AG20443 (cell line): ENCODE results near the gene SYDE1.

Experiments used
- DNase-seq: peaks from one replicate; pipeline ENCODE4 v3.0.0; 2012; ENCODE audit warnings: low spot score, mixed read lengths

The SYDE1 gene

GRCh38 chr19:15124572-15125231 is 17.5 kb downstream of the SYDE1 start:
- no peak for DNase-seq

- peak; percentile 100 for DNase-seq
Measured at GRCh38 chr19:15125232-15126067, 18.2 kb downstream of the SYDE1 start.

- no peak for DNase-seq
Measured at GRCh38 chr19:15126131-15126910, 19.1 kb downstream of the SYDE1 start.

GRCh38 chr19:15128162-15128770 is 21.1 kb downstream of the SYDE1 start:
- no peak for DNase-seq

- DNase-seq = no peak
Measured at GRCh38 chr19:15129856-15130585, 22.8 kb downstream of the SYDE1 start.

GRCh38 chr19:15136234-15136954 is 29.2 kb downstream of the SYDE1 start:
- no peak for DNase-seq

- no peak for DNase-seq
Measured at GRCh38 chr19:15137777-15138176, 30.6 kb downstream of the SYDE1 start.

- no peak for DNase-seq
Measured at GRCh38 chr19:15138427-15138826, 31.2 kb downstream of the SYDE1 start.

GRCh38 chr19:15141143-15141542 is 33.9 kb downstream of the SYDE1 start:
- DNase-seq = no peak

- DNase-seq = no peak
Measured at GRCh38 chr19:15142313-15142712, 35.1 kb downstream of the SYDE1 start.

- DNase-seq = no peak
Measured at GRCh38 chr19:15144046-15144646, 36.9 kb downstream of the SYDE1 start.

GRCh38 chr19:15147090-15147489 is 39.9 kb downstream of the SYDE1 start:
- no peak for DNase-seq

- DNase-seq = no peak
Measured at GRCh38 chr19:15149737-15150136, 42.5 kb downstream of the SYDE1 start.

- peak; percentile 49 for DNase-seq
Measured at GRCh38 chr19:15154002-15154612, 46.9 kb downstream of the SYDE1 start.

GRCh38 chr19:15155296-15155695 is 48.1 kb downstream of the SYDE1 start:
- no peak for DNase-seq

- no peak for DNase-seq
Measured at GRCh38 chr19:15156391-15156790, 49.2 kb downstream of the SYDE1 start.

GRCh38 chr19:15159251-15159650 is 52.0 kb downstream of the SYDE1 start:
- DNase-seq = no peak

GRCh38 chr19:15161028-15161984 is 54.1 kb downstream of the SYDE1 start:
- DNase-seq = peak; percentile 66
